Neutrophil (primary cell): ENCODE measurements around the gene PML.

Experiments
- H3K27ac ChIP-seq: fragments of 200-600 bp; sonication (generic); 2 replicates; pipeline ENCODE4 v1.5.1; 2016; ENCODE audit warnings: mild to moderate bottlenecking, moderate library complexity
- H3K27me3 ChIP-seq: fragments of 200-600 bp; sonication (generic); 2 replicates; pipeline ENCODE4 v1.6.0; 2016; ENCODE audit warnings: mild to moderate bottlenecking
- H3K36me3 ChIP-seq: fragments of 200-600 bp; sonication (generic); 2 replicates; pipeline ENCODE4 v1.5.1; 2017
- H3K4me1 ChIP-seq, 2 experiments: fragments of 200-600 bp in 1 of 2; sonication (generic) in 1 of 2; 1 replicate in 1 of 2; 2 replicates in 1 of 2; pipeline versions ENCODE4 v1.5.1 to v1.6.1; 2013 to 2016; ENCODE audit warnings: low read depth in 1 of 2, low read length in 1 of 2, mild to moderate bottlenecking in 1 of 2, moderate library complexity in 1 of 2; ENCODE audit not compliant: control insufficient read depth in 1 of 2, insufficient read depth in 1 of 2
- H3K4me3 ChIP-seq, 2 experiments: fragments of 200-600 bp in 1 of 2; sonication (generic) in 1 of 2; 1 replicate in 1 of 2; 2 replicates in 1 of 2; pipeline ENCODE4 v1.5.1; 2013 to 2016; ENCODE audit warnings: low read depth in 1 of 2, low read length in 1 of 2, mild to moderate bottlenecking in 1 of 2, moderate library complexity in 1 of 2
- H3K9me3 ChIP-seq: fragments of 200-600 bp; sonication (generic); 2 replicates; pipeline ENCODE4 v1.5.1; 2016
- TF ChIP-seq, protein P1 (sequence below): fragments of 200-600 bp; sonication (generic); IDR thresholded peaks from 2 replicates; pipeline ENCODE4 v1.5.1; 2016; ENCODE audit warnings: antibody characterized with exemption

PML gene

DNA sequence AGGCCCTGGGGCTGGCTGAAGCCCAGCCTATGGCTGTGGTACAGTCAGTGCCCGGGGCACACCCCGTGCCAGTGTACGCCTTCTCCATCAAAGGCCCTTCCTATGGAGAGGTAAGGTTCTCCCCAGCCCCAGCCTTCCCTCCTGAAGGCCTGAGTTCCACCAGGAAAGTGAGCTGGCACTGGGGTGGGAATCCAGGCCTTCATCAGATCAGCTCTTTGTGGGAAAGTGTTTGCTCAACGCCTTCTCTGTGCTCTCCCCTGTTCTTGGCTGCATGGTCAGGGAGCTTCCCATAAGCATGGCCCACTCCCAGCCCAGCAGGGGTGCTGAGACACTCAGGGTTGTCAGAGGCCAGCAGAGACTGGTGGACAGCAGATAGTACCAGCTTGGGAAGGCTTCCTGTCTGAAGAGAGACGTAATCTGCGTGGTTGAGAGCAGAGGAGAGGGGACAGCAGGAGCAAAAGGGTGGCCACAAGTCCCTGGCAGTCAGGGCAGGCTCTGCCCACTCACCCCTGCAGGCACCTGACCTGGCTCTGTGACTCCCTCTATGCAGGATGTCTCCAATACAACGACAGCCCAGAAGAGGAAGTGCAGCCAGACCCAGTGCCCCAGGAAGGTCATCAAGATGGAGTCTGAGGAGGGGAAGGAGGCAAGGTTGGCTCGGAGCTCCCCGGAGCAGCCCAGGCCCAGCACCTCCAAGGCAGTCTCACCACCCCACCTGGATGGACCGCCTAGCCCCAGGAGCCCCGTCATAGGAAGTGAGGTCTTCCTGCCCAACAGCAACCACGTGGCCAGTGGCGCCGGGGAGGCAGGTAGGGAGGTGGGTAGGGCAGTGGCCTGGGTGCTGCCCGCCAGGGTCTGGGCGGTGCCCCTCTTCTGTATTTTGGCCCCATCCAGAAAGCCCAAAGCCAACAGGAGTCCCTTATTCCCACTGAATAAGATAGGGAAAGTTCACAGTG lies 38.4 kb downstream of the PML start:
- Histone ChIP-seq H3K27ac (peak overlapping the region; percentile 11), H3K36me3 (peaks cover 81% of the 10 kb centered on the region)
- TF ChIP-seq, protein P1, sequence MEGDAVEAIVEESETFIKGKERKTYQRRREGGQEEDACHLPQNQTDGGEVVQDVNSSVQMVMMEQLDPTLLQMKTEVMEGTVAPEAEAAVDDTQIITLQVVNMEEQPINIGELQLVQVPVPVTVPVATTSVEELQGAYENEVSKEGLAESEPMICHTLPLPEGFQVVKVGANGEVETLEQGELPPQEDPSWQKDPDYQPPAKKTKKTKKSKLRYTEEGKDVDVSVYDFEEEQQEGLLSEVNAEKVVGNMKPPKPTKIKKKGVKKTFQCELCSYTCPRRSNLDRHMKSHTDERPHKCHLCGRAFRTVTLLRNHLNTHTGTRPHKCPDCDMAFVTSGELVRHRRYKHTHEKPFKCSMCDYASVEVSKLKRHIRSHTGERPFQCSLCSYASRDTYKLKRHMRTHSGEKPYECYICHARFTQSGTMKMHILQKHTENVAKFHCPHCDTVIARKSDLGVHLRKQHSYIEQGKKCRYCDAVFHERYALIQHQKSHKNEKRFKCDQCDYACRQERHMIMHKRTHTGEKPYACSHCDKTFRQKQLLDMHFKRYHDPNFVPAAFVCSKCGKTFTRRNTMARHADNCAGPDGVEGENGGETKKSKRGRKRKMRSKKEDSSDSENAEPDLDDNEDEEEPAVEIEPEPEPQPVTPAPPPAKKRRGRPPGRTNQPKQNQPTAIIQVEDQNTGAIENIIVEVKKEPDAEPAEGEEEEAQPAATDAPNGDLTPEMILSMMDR = no peak

GRCh38 chr15:74034206-74034755 lies 39.8 kb downstream of the PML start:
- Histone ChIP-seq H3K27me3 (no peaks in the 10 kb centered on the region), H3K4me1 (peaks cover 0 to 2% of the 10 kb centered on the region in 2 experiments), H3K36me3 (peaks cover 81% of the 10 kb centered on the region), H3K4me3 (no peak overlapping the region), H3K27ac (no peak overlapping the region), H3K9me3 (no peaks in the 10 kb centered on the region)
- TF ChIP-seq, protein P1 = no peak

More for the DNA sequence above, 38.4 kb downstream of the PML start:
- H3K9me3 ChIP-seq = no peaks in the 10 kb centered on the region
- no peaks in the 10 kb centered on the region for H3K27me3 ChIP-seq
- H3K4me1 ChIP-seq = peaks cover 0 to 2% of the 10 kb centered on the region in 2 experiments
- no peak overlapping the region for H3K4me3 ChIP-seq

DNA sequence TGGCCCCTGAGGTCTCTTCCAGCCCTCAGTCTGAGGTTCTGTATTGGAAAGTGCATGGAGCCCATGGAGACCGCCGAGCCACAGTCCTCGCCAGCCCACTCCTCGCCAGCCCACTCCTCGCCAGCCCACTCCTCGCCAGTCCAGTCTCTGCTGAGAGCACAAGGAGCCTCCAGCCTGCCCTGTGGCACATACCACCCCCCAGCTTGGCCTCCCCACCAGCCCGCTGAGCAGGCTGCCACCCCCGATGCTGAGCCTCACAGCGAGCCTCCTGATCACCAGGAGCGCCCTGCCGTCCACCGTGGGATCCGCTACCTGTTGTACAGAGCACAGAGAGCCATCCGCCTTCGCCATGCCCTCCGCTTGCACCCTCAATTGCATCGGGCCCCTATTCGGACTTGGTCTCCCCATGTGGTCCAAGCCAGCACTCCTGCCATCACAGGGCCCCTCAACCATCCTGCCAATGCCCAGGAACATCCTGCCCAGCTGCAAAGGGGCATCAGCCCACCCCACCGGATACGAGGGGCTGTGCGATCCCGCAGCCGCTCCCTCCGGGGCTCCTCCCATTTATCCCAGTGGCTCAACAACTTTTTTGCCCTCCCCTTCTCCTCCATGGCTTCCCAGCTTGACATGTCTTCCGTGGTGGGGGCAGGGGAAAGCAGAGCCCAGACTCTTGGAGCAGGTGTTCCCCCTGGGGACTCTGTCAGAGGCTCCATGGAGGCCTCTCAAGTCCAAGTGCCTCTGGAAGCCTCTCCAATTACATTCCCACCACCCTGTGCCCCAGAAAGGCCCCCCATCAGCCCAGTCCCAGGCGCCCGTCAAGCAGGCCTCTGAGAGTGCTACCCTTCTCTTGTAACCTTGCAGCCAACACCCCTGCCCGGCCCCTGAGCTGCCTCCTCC lies 40.9 kb downstream of the PML start:
- Histone ChIP-seq H3K4me3 (no peak overlapping the region), H3K36me3 (peaks cover 72% of the 10 kb centered on the region), H3K9me3 (no peaks in the 10 kb centered on the region), H3K27me3 (no peaks in the 10 kb centered on the region), H3K4me1 (peaks cover 0 to 2% of the 10 kb centered on the region in 2 experiments), H3K27ac (no peak overlapping the region)
- TF ChIP-seq, protein P1 = no peak

- no peak overlapping the region for H3K4me3 ChIP-seq
- peaks cover 72% of the 10 kb centered on the region for H3K36me3 ChIP-seq
- TF ChIP-seq, protein P1 = no peak
- peaks cover 0 to 2% of the 10 kb centered on the region in 2 experiments for H3K4me1 ChIP-seq
- no peak overlapping the region for H3K27ac ChIP-seq
- no peaks in the 10 kb centered on the region for H3K9me3 ChIP-seq
- no peaks in the 10 kb centered on the region for H3K27me3 ChIP-seq
Measured at GRCh38 chr15:74036271-74037170, 42.0 kb downstream of the PML start.
